Sigmoid colon (tissue), 7 donors: ENCODE measurements around the gene GYG1. TPM values are rescaled to one million over a fixed set of nuclear protein-coding genes. Genes with fewer than 3 reads are reported as not detected.

Experiments
- DNase-seq: peaks from one replicate; pipeline ENCODE4 v3.0.0-alpha.2; 2019
- H3K27ac ChIP-seq, 4 donors: fragments of 200-600 bp; sonication (generic); one replicate each; pipeline ENCODE4 v1.5.1; 2016 to 2019; ENCODE audit warnings: mild to moderate bottlenecking in 1 of 4
- H3K27me3 ChIP-seq, 3 donors: fragments of 200-600 bp; sonication (generic); one replicate each; pipeline ENCODE4 v1.5.1; 2019; ENCODE audit warnings: mild to moderate bottlenecking in 1 of 3
- H3K36me3 ChIP-seq, 4 donors: fragments of 200-600 bp; sonication (generic); one replicate each; pipeline ENCODE4 v1.5.1; 2016 to 2019
- H3K4me1 ChIP-seq, 4 donors: fragments of 200-600 bp; sonication (generic); one replicate each; pipeline ENCODE4 v1.5.1; 2017 to 2019
- H3K4me3 ChIP-seq, 4 donors: fragments of 200-600 bp; sonication (generic); one replicate each; pipeline ENCODE4 v1.5.1; 2017 to 2019; ENCODE audit warnings: mild to moderate bottlenecking in 2 of 4, moderate library complexity in 1 of 4
- H3K9me3 ChIP-seq, 4 donors: fragments of 200-600 bp in 3 of 4; sonication (generic) in 3 of 4; one replicate each; pipeline versions ENCODE4 v1.5.1 to v1.6.1; 2013 to 2019
- EP300 ChIP-seq, 4 donors: sonication (generic); formaldehyde crosslinking; IDR thresholded peaks; one replicate each; pipeline ENCODE4 v1.6.1; 2017; ENCODE audit warnings: antibody characterized with exemption in 4 of 4
- POLR2A ChIP-seq, 2 donors: fragments of 450-650 bp; IDR thresholded peaks; one replicate each; pipeline ENCODE4 v1.6.1; 2016; ENCODE audit warnings: antibody characterized with exemption in 2 of 2, mild to moderate bottlenecking in 2 of 2, moderate library complexity in 2 of 2
- POLR2AphosphoS5 ChIP-seq, 4 donors: sonication (generic); formaldehyde crosslinking; IDR thresholded peaks; one replicate each; pipeline ENCODE4 v1.6.1; 2017; ENCODE audit warnings: antibody characterized with exemption in 4 of 4
- WGBS, 2 donors: extraction: QIAGEN DNeasy Blood & Tissue Kit; methylation state at CpG; one replicate each; pipeline ENCODE4 v1.1.7; 2013; 5-methylcytosine and 5-hydroxymethylcytosine counted together
- intact Hi-C: fragments of 100-400 bp; cut with DNase I; formaldehyde crosslinking; loops from one replicate; pipeline ENCODE4 v1.15.1; 2023
- polyA plus RNA-seq, 3 donors: library from polyadenylated mRNA; stranded (reverse); fragments of 200-250 nt; gene quantifications; one replicate each; pipeline ENCODE4 v1.2.3, GENCODE V29; 2013
- total RNA-seq, 4 donors: library from RNA; depleted of rRNA; stranded (reverse); fragments of >200 nt; gene quantifications; one replicate each; pipeline ENCODE4 v1.1.0, GENCODE V29; 2016
- TF ChIP-seq, protein P1 (sequence below), 4 experiments: fragments of 450-650 bp in 3 of 4; fragments of 200-600 bp in 1 of 4; IDR thresholded peaks; one replicate each; pipeline ENCODE4 v1.5.1; 2016 to 2019; ENCODE audit warnings: antibody characterized with exemption in 4 of 4, mild to moderate bottlenecking in 3 of 4, moderate library complexity in 2 of 4
- donor health status: healthy with polysubstance abuse.
- donor health status: Bipolar disorder and iron deficiency.
- donor health status: healthy.

The GYG1 gene
- total and polyA plus RNA-seq, 7 donors = 31.8 to 213 (median 142) TPM

DNA sequence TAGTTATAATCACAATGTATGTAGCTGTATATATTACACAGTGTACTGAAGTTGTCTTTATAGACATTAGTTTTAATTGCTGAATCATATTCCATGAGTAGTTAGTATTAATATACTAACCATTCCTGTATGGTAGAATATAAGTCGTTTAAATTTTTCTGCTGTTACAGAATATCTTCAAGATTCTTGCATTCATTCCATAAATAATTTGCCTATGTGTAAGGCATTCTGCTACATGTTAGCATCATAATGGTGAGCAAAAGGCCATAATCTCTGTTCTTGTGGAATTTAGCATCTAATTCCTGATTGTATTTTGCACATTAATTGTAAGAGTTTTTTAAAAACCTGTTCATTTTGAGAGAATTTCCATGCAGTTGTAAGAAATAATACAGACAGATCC, 14.1 kb downstream of the GYG1 start:
- Histone ChIP-seq H3K36me3 (peaks cover 23 to 69% (median 30%) of the 10 kb centered on the region in 4 donors), H3K27me3 (no peaks in the 10 kb centered on the region), H3K27ac (peak overlapping the region in 1 of 4 donors; percentile 66), H3K4me1 (peaks cover 0 to 39% (median 24%) of the 10 kb centered on the region in 4 donors), H3K4me3 (no peak overlapping the region), H3K9me3 (no peaks in the 10 kb centered on the region)
- TF ChIP-seq, protein P1, sequence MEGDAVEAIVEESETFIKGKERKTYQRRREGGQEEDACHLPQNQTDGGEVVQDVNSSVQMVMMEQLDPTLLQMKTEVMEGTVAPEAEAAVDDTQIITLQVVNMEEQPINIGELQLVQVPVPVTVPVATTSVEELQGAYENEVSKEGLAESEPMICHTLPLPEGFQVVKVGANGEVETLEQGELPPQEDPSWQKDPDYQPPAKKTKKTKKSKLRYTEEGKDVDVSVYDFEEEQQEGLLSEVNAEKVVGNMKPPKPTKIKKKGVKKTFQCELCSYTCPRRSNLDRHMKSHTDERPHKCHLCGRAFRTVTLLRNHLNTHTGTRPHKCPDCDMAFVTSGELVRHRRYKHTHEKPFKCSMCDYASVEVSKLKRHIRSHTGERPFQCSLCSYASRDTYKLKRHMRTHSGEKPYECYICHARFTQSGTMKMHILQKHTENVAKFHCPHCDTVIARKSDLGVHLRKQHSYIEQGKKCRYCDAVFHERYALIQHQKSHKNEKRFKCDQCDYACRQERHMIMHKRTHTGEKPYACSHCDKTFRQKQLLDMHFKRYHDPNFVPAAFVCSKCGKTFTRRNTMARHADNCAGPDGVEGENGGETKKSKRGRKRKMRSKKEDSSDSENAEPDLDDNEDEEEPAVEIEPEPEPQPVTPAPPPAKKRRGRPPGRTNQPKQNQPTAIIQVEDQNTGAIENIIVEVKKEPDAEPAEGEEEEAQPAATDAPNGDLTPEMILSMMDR (IDR thresholded peaks at IDR 0.05) = no peak
- TF ChIP-seq POLR2AphosphoS5 (IDR thresholded peaks at IDR 0.05) = no peak
- no peak for TF ChIP-seq EP300 (IDR thresholded peaks at IDR 0.05)
- no peak for TF ChIP-seq POLR2A (IDR thresholded peaks at IDR 0.05)
- intact Hi-C loops = no loop called here
- no peak for DNase-seq
- WGBS, 2 donors = 86 to 92% methylated on average over 1 of the region's 1 CpG

DNA sequence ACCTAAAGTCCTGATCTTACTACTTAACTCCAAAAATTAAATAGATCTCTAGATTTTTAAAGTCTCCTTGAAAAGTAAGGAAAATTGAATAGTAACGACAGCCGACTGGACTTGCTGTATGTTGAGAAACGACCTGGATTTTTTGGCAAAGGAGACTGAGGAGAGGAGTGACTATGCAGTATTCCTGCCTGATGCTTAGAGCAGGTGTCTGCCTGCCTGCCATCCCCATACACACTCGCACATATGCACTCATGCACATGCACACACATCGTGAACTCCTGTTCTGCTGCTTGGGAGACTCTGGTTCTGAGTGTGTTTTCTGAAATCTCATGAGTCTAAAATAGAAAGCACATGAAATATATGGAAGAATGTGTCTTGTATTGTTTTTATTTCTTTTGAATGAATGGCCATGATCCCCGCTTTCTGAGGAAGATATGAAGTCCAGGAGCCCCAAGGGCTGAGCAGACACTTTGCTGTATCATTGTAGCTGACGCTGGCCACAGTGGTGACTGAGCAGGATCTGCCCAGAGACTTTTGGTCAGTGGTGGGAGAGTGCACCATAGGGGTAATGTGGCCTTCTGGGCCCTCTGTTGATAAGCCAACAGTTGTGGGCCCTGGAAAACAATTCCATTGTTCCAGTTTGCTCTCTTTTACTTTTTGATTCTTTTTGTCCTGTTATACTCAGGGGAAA, 16.4 kb downstream of the GYG1 start:
- Histone ChIP-seq H3K27ac (no peak overlapping the region), H3K4me1 (peaks cover 0 to 40% (median 28%) of the 10 kb centered on the region in 4 donors), H3K27me3 (no peaks in the 10 kb centered on the region), H3K9me3 (no peaks in the 10 kb centered on the region), H3K4me3 (no peak overlapping the region), H3K36me3 (peaks cover 29 to 78% (median 40%) of the 10 kb centered on the region in 4 donors)
- TF ChIP-seq, protein P1 (IDR thresholded peaks at IDR 0.05) = no peak
- TF ChIP-seq POLR2AphosphoS5 (IDR thresholded peaks at IDR 0.05) (no peak), EP300 (IDR thresholded peaks at IDR 0.05) (no peak), POLR2A (IDR thresholded peaks at IDR 0.05) (no peak)
- intact Hi-C loops = no loop called here
- WGBS, 2 donors = 87 to 93% methylated on average over 7 of the region's 7 CpGs
- DNase-seq = no peak

DNA sequence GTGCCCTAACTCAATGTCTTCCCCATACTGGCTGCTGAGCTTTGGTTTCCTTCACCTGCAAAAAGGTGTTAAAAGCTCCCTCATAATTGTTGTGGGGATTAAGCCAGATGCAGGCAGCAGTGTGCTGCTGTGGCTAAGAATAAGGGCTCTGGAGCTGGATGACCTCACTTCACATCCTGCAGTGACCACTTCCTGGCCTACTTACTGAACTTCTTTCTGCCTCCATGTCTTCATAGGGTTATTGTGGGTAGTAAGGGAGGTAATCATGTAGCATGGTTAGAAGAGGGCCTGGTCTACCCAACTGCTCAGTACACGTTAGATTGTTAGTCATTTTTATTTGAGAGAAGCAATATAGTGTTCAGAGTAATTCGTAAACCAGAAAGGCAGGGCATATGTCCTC, 18.4 kb downstream of the GYG1 start:
- H3K36me3 ChIP-seq = peaks cover 29 to 87% (median 41%) of the 10 kb centered on the region in 4 donors
- H3K4me1 ChIP-seq = peaks cover 0 to 32% (median 23%) of the 10 kb centered on the region in 4 donors
- WGBS, 2 donors = 81 to 83% methylated on average over 2 of the region's 2 CpGs
- TF ChIP-seq, protein P1 (IDR thresholded peaks at IDR 0.05) = no peak
- TF ChIP-seq POLR2AphosphoS5 (IDR thresholded peaks at IDR 0.05) (no peak), POLR2A (IDR thresholded peaks at IDR 0.05) (no peak), EP300 (IDR thresholded peaks at IDR 0.05) (no peak)
- no peak for DNase-seq
- no peaks in the 10 kb centered on the region for H3K27me3 ChIP-seq
- intact Hi-C loops = no loop called here
- no peaks in the 10 kb centered on the region for H3K9me3 ChIP-seq
- H3K27ac ChIP-seq = peak overlapping the region in 3 of 4 donors; percentile 45 to 72 (median 55)
- H3K4me3 ChIP-seq = no peak overlapping the region

- 80 to 85% methylated on average over 6 of the region's 6 CpGs for WGBS, 2 donors
- no peak for TF ChIP-seq EP300 (IDR thresholded peaks at IDR 0.05)
- no peak for TF ChIP-seq POLR2A (IDR thresholded peaks at IDR 0.05)
- no peak for TF ChIP-seq POLR2AphosphoS5 (IDR thresholded peaks at IDR 0.05)
- TF ChIP-seq, protein P1 (IDR thresholded peaks at IDR 0.05) = no peak
- Histone ChIP-seq H3K36me3 (peaks cover 29 to 87% (median 41%) of the 10 kb centered on the region in 4 donors), H3K27me3 (no peaks in the 10 kb centered on the region), H3K4me3 (no peak overlapping the region), H3K4me1 (peaks cover 0 to 37% (median 28%) of the 10 kb centered on the region in 4 donors), H3K27ac (peak overlapping the region in 3 of 4 donors; percentile 45 to 72 (median 55)), H3K9me3 (no peaks in the 10 kb centered on the region)
- intact Hi-C loops = no loop called here
- DNase-seq = no peak
Observed at GRCh38 chr3:149010504-149010951, 19.2 kb downstream of the GYG1 start.
